Heart right ventricle (tissue), 16 donors: ENCODE data around the gene GRAMD2A. TPM values are rescaled to one million over a fixed set of nuclear protein-coding genes. Genes with fewer than 3 reads are reported as not detected.

Experiments used
- ATAC-seq, 8 donors: fragments of 200-7000 bp; cut with Tn5 transposase; one replicate each; pipeline ENCODE4 v1.9.1; 2020; ENCODE audit warnings: mild to moderate bottlenecking in 8 of 8, moderate library complexity in 8 of 8, moderate number of reproducible peaks in 1 of 8
- DNase-seq, 2 donors: peaks; one replicate each; pipeline ENCODE4 v3.0.0-alpha.2; 2020
- H3K27ac ChIP-seq, 10 donors: fragments of 200-600 bp; sonication (generic) in 2 of 10; one replicate each; pipeline versions ENCODE4 v1.5.0 to v1.8.0; 2020 to 2022; ENCODE audit warnings: mild to moderate bottlenecking in 3 of 10
- H3K27me3 ChIP-seq, 7 donors: fragments of 200-600 bp; one replicate each; pipeline ENCODE4 v1.8.0; 2021 to 2022; ENCODE audit warnings: mild to moderate bottlenecking in 2 of 7
- H3K36me3 ChIP-seq, 9 donors: fragments of 200-600 bp; sonication (generic) in 1 of 9; one replicate each; pipeline versions ENCODE4 v1.5.0 to v1.8.0; 2020 to 2022; ENCODE audit warnings: mild to moderate bottlenecking in 2 of 9
- H3K4me1 ChIP-seq, 9 donors: fragments of 200-600 bp; sonication (generic) in 1 of 9; one replicate each; pipeline versions ENCODE4 v1.5.0 to v1.8.0; 2020 to 2022; ENCODE audit warnings: mild to moderate bottlenecking in 4 of 9
- H3K4me3 ChIP-seq, 10 donors: fragments of 200-600 bp; sonication (generic) in 2 of 10; one replicate each; pipeline versions ENCODE4 v1.5.0 to v1.8.0; 2020 to 2022; ENCODE audit warnings: mild to moderate bottlenecking in 7 of 10, moderate library complexity in 2 of 10
- H3K9me3 ChIP-seq, 11 donors: fragments of 200-600 bp in 10 of 11; sonication (generic) in 2 of 11; one replicate each; pipeline versions ENCODE4 v1.5.0 to v1.8.0; 2013 to 2022; ENCODE audit warnings: mild to moderate bottlenecking in 2 of 11, control low read depth in 1 of 11, moderate library complexity in 1 of 11
- CTCF ChIP-seq, 9 donors: fragments of 200-600 bp; sonication (generic) in 2 of 9; IDR thresholded peaks; one replicate each; pipeline versions ENCODE4 v1.5.0 to v1.8.0; 2021 to 2022; ENCODE audit warnings: antibody characterized with exemption in 9 of 9, mild to moderate bottlenecking in 5 of 9, moderate library complexity in 1 of 9
- WGBS, 2 donors: extraction: QIAGEN DNeasy Blood & Tissue Kit; methylation state at CpG; one replicate each; pipeline ENCODE4 v1.1.7; 2013; ENCODE audit warnings: inconsistent platforms in 1 of 2; 5-methylcytosine and 5-hydroxymethylcytosine counted together
- intact Hi-C, 10 donors: fragments of 100-400 bp; cut with DNase I; formaldehyde crosslinking; loops; one replicate each; pipeline versions ENCODE4 v1.11.1 to v1.14.2; 2022
- polyA plus RNA-seq, 2 donors: library from polyadenylated mRNA; stranded (reverse); fragments of 200-250 nt; gene quantifications; one replicate each; pipeline ENCODE4 v1.2.3, GENCODE V29; 2013
- total RNA-seq, 10 donors: library from RNA; stranded (reverse); fragmentation: NEBNext Ultra II Directional in 3 of 10; extraction: Animal tissue kit (Norgen Biotek cat#: 25700) in 3 of 10; gene quantifications; one replicate each; pipeline versions ENCODE4 v1.2.1 to v1.2.4, GENCODE V29; 2021 to 2023
- donor health status: Arrhythmogenic right ventricular cardiomyopathy.
- donor health status: ischemic (EF 13 %, LVEDD 7.1; RV severe dilation, severe dysfunction).
- donor health status: healthy with polysubstance abuse.
- donor health status: DM: no; HTN: yes; CAD: no.
- donor health status: DM: no; HTN: no; CAD: no.
- donor health status: ischemic (EF 25% LVEDD 6.9; RV normal size, moderate dysfunction).
- donor health status: ischemic (EF 25% LVEDD 5.7; RV mildly dilated, moderate dysfunction).
- donor health status: healthy.
- donor health status: DM: yes; HTN: yes; CAD: no.
- donor health status: Ischemic cardiomyopathy.
- donor health status: ischemic (EF 35%, LVEDD 5.7; RV mildly dilated, moderate dysfunction).
- donor health status: nonischemic (EF 11% LVEDD 7.7; RV severe dilation, severe dysfunction).
- donor health status: DM: yes; HTN: yes; CAD: no.
- donor health status: PGD.
- donor health status: ischemic (EF 29% LVEDD 5.4; RV normal size, mild dysfunction).
- donor health status: nonischemic (EF 23%, LVEDD 6.1; RV moderate dilation, normal function).

GRAMD2A gene
- total and polyA plus RNA-seq, 12 donors, result 0.06 to 0.20 TPM; not detected in 10

GRCh38 chr15:72110355-72110754, 87.2 kb downstream of the GRAMD2A start:
- Histone ChIP-seq H3K4me1 (peaks cover 4 to 58% (median 18%) of the 10 kb centered on the region in 9 donors), H3K36me3 (no peaks in the 10 kb centered on the region), H3K9me3 (no peaks in the 10 kb centered on the region), H3K27ac (no peak overlapping the region), H3K4me3 (no peak overlapping the region), H3K27me3 (no peaks in the 10 kb centered on the region)
- intact Hi-C loops, result loop anchor here in 1 of 10 donors (10.0 kb wide), 1 partner anchor 66 kb away; no protein-coding TSS in a partner anchor
- ATAC-seq (no peak), DNase-seq (no peak)
- 98% methylated on average over 3 of the region's 3 CpGs for WGBS, 2 donors
- TF ChIP-seq CTCF (IDR thresholded peaks at IDR 0.05), result no peak

Other genes with a start within 250 kb of the GRAMD2A start
- gene MYO9A, start 79.6 kb downstream of the GRAMD2A start, total RNA-seq, result 10 to 100 TPM; 23.4 to 36.9 (median 30.0) TPM
- gene MYO9A, start 79.6 kb downstream of the GRAMD2A start, polyA plus RNA-seq, result 1 to 10 TPM; 3.7 to 4.4 TPM
- gene SENP8, start 79.4 kb downstream of the GRAMD2A start, total RNA-seq, result 1 to 10 TPM; 5.2 to 8.8 (median 6.7) TPM
- gene SENP8, start 79.4 kb downstream of the GRAMD2A start, polyA plus RNA-seq, result 1 to 10 TPM; 1.8 to 3.2 TPM
- gene PKM, start 33.4 kb upstream of the GRAMD2A start, total RNA-seq, result 1,000 to 10,000 TPM in 6 of 10 donors, 100 to 1,000 TPM in 4; 851 to 1,508 (median 1,153) TPM
- gene PKM, start 33.4 kb upstream of the GRAMD2A start, polyA plus RNA-seq, result 100 to 1,000 TPM; 549 to 755 TPM
- gene PARP6, start 74.8 kb upstream of the GRAMD2A start, total RNA-seq, result 10 to 100 TPM; 28.2 to 53.5 (median 37.6) TPM
- 100 to 1,000 TPM in 1 of 2 donors, 10 to 100 TPM in 1; 28.5 to 113 TPM for gene PARP6, start 74.8 kb upstream of the GRAMD2A start, polyA plus RNA-seq
- gene CELF6, start 122.4 kb upstream of the GRAMD2A start, total RNA-seq, result 1 to 10 TPM in 2 of 10 donors, under 1 TPM in 8; 0.21 to 1.2 (median 0.72) TPM
- gene CELF6, start 122.4 kb upstream of the GRAMD2A start, polyA plus RNA-seq, result 1 to 10 TPM; 1.4 to 5.1 TPM
- gene HEXA, start 178.2 kb upstream of the GRAMD2A start, total RNA-seq, result 100 to 1,000 TPM in 1 of 10 donors, 10 to 100 TPM in 9; 63.3 to 129 (median 77.3) TPM
- 10 to 100 TPM; 48.8 to 83.6 TPM for gene HEXA, start 178.2 kb upstream of the GRAMD2A start, polyA plus RNA-seq
- not detected for gene TMEM202, start 200.5 kb upstream of the GRAMD2A start, total RNA-seq
- gene TMEM202, start 200.5 kb upstream of the GRAMD2A start, polyA plus RNA-seq, result not detected